ENCODE results near the gene ADGRF1. TPM values are rescaled to one million over a fixed set of nuclear protein-coding genes. Genes with fewer than 3 reads are reported as not detected.

ADGRF1 gene
- total RNA-seq, 1 donor from 2014 or later = 24.4 TPM

- no peak for TF ChIP-seq CTCF (conservative IDR thresholded peaks at IDR 0.05; ENCODE audit: low read depth, low read length)
- no peak overlapping the region for H3K4me3 ChIP-seq (ENCODE audit: low read depth, low read length)
- DNase-seq (ENCODE audit: low read depth) = no peak
These were observed 85.7 kb downstream of the ADGRF1 start for GRCh38 chr6:46956409-46956808.

- H3K4me3 ChIP-seq (ENCODE audit: low read depth, low read length) = no peak overlapping the region
- no peak for DNase-seq (ENCODE audit: low read depth)
- TF ChIP-seq CTCF (conservative IDR thresholded peaks at IDR 0.05; ENCODE audit: low read depth, low read length) = no peak
These were observed 87.2 kb downstream of the ADGRF1 start for GRCh38 chr6:46954837-46955451.

GRCh38 chr6:46953921-46954320, 88.2 kb downstream of the ADGRF1 start:
- TF ChIP-seq CTCF (conservative IDR thresholded peaks at IDR 0.05; ENCODE audit: low read depth, low read length) = no peak
- no peak overlapping the region for H3K4me3 ChIP-seq (ENCODE audit: low read depth, low read length)
- DNase-seq (ENCODE audit: low read depth) = no peak

GRCh38 chr6:46949632-46950280, 92.4 kb downstream of the ADGRF1 start:
- TF ChIP-seq CTCF (conservative IDR thresholded peaks at IDR 0.05; ENCODE audit: low read depth, low read length) = no peak
- no peak overlapping the region for H3K4me3 ChIP-seq (ENCODE audit: low read depth, low read length)
- DNase-seq (ENCODE audit: low read depth) = no peak

GRCh38 chr6:46948699-46949098, 93.4 kb downstream of the ADGRF1 start:
- no peak overlapping the region for H3K4me3 ChIP-seq (ENCODE audit: low read depth, low read length)
- no peak for DNase-seq (ENCODE audit: low read depth)
- no peak for TF ChIP-seq CTCF (conservative IDR thresholded peaks at IDR 0.05; ENCODE audit: low read depth, low read length)

Other genes with a start within 250 kb of the ADGRF1 start
- not detected in 2 replicates for gene MEP1A, start 248.9 kb downstream of the ADGRF1 start, total RNA-seq
- gene ADGRF5, start 120.4 kb downstream of the ADGRF1 start, total RNA-seq = 0.06 and 0.14 TPM in 2 replicates

All from epithelial cell of proximal tubule (primary cell).